ENCODE measurements around the gene PIK3IP1. TPM values are rescaled to one million over a fixed set of nuclear protein-coding genes. Genes with fewer than 3 reads are reported as not detected.

Gene PIK3IP1
- total and polyA plus RNA-seq, 2 of the 8 experiments (the other 6 are each of a cell fraction or from before 2014, with no cell fraction given): 1.00 to 1.3 TPM

- Histone ChIP-seq H3K36me3 (ENCODE audit: control insufficient read depth in 2 of 4, insufficient read depth in 4 of 4, low read length in 3 of 4) (peaks cover 15 to 60% (median 25%) of the 10 kb centered on the region in 4 experiments), H2BK20ac (ENCODE audit: low read length) (no peak overlapping the region), H2BK15ac (ENCODE audit: low read length) (no peak overlapping the region), H3K4me2 (ENCODE audit: insufficient read depth in 1 of 2, low read depth in 2 of 2, low read length in 2 of 2) (no peak overlapping the region), H2BK12ac (ENCODE audit: low read depth, low read length) (no peak overlapping the region), H2BK5ac (ENCODE audit: low read depth, low read length) (no peak overlapping the region), H3K56ac (replicated peaks; ENCODE audit: insufficient read length, low read depth, low read length) (no peak overlapping the region), H2BK120ac (replicated peaks; ENCODE audit: low read depth, low read length) (no peak overlapping the region), H3K79me1 (ENCODE audit: low read depth, low read length) (no peaks in the 10 kb centered on the region), H3K23ac (ENCODE audit: insufficient read length) (no peak overlapping the region), H3K4ac (replicated peaks; ENCODE audit: insufficient read length, low read depth, low read length) (no peak overlapping the region), H3K27me3 (replicated peaks in 1 of 4; ENCODE audit: control insufficient read depth in 3 of 4, extremely low read depth in 1 of 4, insufficient read depth in 3 of 4, low read length in 3 of 4) (no peaks in the 10 kb centered on the region), H3K4me3 (ENCODE audit: extremely low read depth in 1 of 4, insufficient read depth in 2 of 4, low read depth in 3 of 4, low read length in 4 of 4) (no peak overlapping the region), H4K91ac (replicated peaks; ENCODE audit: insufficient read length, low read length) (no peak overlapping the region), H2AFZ (ENCODE audit: low read length) (no peak overlapping the region), H3K14ac (ENCODE audit: insufficient read length) (no peak overlapping the region), H4K20me1 (replicated peaks in 1 of 2; ENCODE audit: control insufficient read depth in 1 of 2, insufficient read depth in 2 of 2, low read length in 2 of 2) (peaks cover 3 to 5% of the 10 kb centered on the region in 2 experiments), H4K8ac (ENCODE audit: extremely low read depth, insufficient read depth, low read length) (no peak overlapping the region), H3K9me3 (ENCODE audit: insufficient read depth in 2 of 2, low read depth in 1 of 2, low read length in 1 of 2) (no peaks in the 10 kb centered on the region), H2AK5ac (ENCODE audit: low read depth, low read length) (no peak overlapping the region), H3K4me1 (replicated peaks in 1 of 4; ENCODE audit: control insufficient read depth in 3 of 4, insufficient read depth in 4 of 4, low read length in 3 of 4) (peaks cover 0 to 2% (median 2%) of the 10 kb centered on the region in 4 experiments; a peak in 4 of 7 replicates), H3K18ac (ENCODE audit: extremely low read depth, low read length) (no peak overlapping the region), H3K79me2 (ENCODE audit: control insufficient read depth in 1 of 2, insufficient read depth in 2 of 2, low read length in 2 of 2) (no peaks in the 10 kb centered on the region), H3K23me2 (ENCODE audit: low read depth, low read length) (no peaks in the 10 kb centered on the region), H3K9ac (replicated peaks in 1 of 4; ENCODE audit: extremely low read depth in 1 of 4, low read depth in 3 of 4, low read length in 3 of 4) (no peak overlapping the region), H3K27ac (ENCODE audit: low read depth, low read length) (no peak overlapping the region), H4K5ac (ENCODE audit: insufficient read length, low read depth, low read length) (no peak overlapping the region)
- no peak for FAIRE-seq
- 75% methylated on average over 5 of the region's 5 CpGs; no CpG with 5 or more reads in 1 of the 2 experiments for WGBS, 2 experiments (ENCODE audit: extremely low coverage in 1 of 2, insufficient coverage in 1 of 2, insufficient read length in 1 of 2, insufficient replicate concordance in 2 of 2, low coverage in 1 of 2, low lambda C conversion rate in 2 of 2, missing lambda C conversion rate in 1 of 2)
- DNase-seq (ENCODE audit: low read depth in 1 of 2, low spot score in 2 of 2): no peak
- ChIA-PET CTCF (ENCODE audit: partially characterized antibody) (interaction anchor here (0.7 to 4.8 kb wide), 5 partner anchors 9 to 64 kb away, joined by 3 to 50 read pairs (median 3); partner anchors contain the start of gene LIMK2), POLR2A (ENCODE audit: partially characterized antibody) (interaction anchor here (1.0 kb wide), 2 partner anchors 14 to 77 kb away, joined by 3 read pairs; no protein-coding TSS in a partner anchor)
These were observed 16.7 kb downstream of the PIK3IP1 start for GRCh38 chr22:31275576-31275975.
